Mesothelial cell of epicardium (in vitro differentiated cells): ENCODE measurements around the gene CBLB. TPM values are rescaled to one million over a fixed set of nuclear protein-coding genes. Genes with fewer than 3 reads are reported as not detected.
A peak's percentile ranks its signal among the peaks of the same experiment; 100 is the strongest.

ENCODE experiments used
- DNase-seq, 2 experiments: peaks; one replicate each; pipeline ENCODE4 v3.0.0; 2021; ENCODE audit warnings: low spot score in 2 of 2; ENCODE audit not compliant: unreplicated experiment in 2 of 2
- H3K27ac Mint-ChIP-seq: 2 replicates; pipeline ENCODE4 v1.8.0; 2021; ENCODE audit warnings: mixed read lengths
- H3K27me3 Mint-ChIP-seq: 2 replicates; pipeline ENCODE4 v1.8.0; 2021; ENCODE audit warnings: low read depth, mixed read lengths
- H3K36me3 Mint-ChIP-seq: 2 replicates; pipeline ENCODE4 v1.8.0; 2021; ENCODE audit warnings: mixed read lengths
- H3K4me1 Mint-ChIP-seq: 2 replicates; pipeline ENCODE4 v1.8.0; 2021; ENCODE audit warnings: mixed read lengths
- H3K4me3 Mint-ChIP-seq: 2 replicates; pipeline ENCODE4 v1.8.0; 2021; ENCODE audit warnings: mild to moderate bottlenecking, moderate library complexity, mixed read lengths
- H3K9me3 Mint-ChIP-seq: 2 replicates; pipeline ENCODE4 v1.8.0; 2021; ENCODE audit warnings: mixed read lengths
- total RNA-seq: library from RNA; stranded (reverse); gene quantifications from 3 replicates; pipeline ENCODE4 v1.2.1, GENCODE V29; 2021
- TF ChIP-seq, protein P1 (sequence below): fragments of 200-600 bp; sonication (generic); IDR thresholded peaks from one replicate; pipeline ENCODE4 v1.5.0; 2021; ENCODE audit warnings: antibody characterized with exemption; ENCODE audit not compliant: unreplicated experiment

Gene CBLB
- total RNA-seq, 1 donor from 2014 or later = 116 TPM

DNA sequence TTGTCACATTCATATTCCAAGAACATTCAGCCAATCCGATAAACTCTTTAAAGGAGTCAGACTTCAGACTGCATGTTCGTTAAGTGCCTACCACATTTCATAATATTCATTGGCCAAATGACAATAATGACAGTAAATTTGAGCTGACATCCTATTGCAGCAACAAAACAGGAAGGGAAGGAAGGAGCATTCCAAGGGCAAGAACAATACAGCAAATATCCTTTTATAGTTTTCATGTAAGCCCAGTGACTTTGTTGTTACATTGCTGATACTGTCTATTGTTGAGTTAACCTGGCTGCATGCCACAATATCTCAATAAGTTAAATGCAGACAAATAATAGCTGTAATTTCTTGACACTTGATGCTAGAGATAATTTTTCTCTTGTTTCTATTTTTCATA, 16.4 kb upstream of the CBLB start:
- Mint-ChIP-seq H3K9me3 (no peaks in the 10 kb centered on the region), H3K27me3 (no peaks in the 10 kb centered on the region), H3K4me1 (peaks cover 6% of the 10 kb centered on the region), H3K36me3 (no peaks in the 10 kb centered on the region), H3K27ac (no peak overlapping the region), H3K4me3 (no peak overlapping the region)
- DNase-seq = no peak
- TF ChIP-seq, protein P1, sequence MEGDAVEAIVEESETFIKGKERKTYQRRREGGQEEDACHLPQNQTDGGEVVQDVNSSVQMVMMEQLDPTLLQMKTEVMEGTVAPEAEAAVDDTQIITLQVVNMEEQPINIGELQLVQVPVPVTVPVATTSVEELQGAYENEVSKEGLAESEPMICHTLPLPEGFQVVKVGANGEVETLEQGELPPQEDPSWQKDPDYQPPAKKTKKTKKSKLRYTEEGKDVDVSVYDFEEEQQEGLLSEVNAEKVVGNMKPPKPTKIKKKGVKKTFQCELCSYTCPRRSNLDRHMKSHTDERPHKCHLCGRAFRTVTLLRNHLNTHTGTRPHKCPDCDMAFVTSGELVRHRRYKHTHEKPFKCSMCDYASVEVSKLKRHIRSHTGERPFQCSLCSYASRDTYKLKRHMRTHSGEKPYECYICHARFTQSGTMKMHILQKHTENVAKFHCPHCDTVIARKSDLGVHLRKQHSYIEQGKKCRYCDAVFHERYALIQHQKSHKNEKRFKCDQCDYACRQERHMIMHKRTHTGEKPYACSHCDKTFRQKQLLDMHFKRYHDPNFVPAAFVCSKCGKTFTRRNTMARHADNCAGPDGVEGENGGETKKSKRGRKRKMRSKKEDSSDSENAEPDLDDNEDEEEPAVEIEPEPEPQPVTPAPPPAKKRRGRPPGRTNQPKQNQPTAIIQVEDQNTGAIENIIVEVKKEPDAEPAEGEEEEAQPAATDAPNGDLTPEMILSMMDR = no peak

DNA sequence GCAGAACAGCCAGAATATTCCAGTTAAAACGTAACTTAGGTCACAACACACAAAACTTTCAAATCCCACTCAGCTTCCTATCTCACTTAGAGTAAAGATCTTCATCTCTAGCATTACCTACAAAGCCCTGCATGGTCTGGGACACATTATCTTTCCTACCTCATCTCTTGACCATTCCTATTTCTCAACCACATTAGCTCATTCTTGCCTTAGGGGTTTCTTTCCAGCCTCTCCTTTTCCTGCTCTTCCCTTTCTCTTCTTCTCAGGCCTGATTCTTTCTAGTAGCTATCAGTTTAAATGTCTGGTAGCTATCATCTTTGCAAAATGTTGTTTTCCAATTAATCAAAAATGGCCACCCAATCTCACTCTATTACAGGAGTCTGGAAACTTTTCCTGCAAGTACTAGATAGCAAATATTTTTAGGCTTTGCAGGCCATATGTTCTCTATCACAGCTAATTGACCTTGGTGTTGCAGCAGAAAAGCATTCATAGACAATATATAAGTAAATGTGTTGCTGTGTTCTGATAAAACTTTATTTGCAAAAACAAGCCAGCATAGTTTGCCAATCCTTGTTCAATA, 15.1 kb upstream of the CBLB start:
- Mint-ChIP-seq H3K27me3 (no peaks in the 10 kb centered on the region), H3K27ac (peak overlapping the region; percentile 15), H3K9me3 (no peaks in the 10 kb centered on the region), H3K36me3 (no peaks in the 10 kb centered on the region), H3K4me1 (peaks cover 6% of the 10 kb centered on the region), H3K4me3 (no peak overlapping the region)
- DNase-seq = no peak
- TF ChIP-seq, protein P1 = no peak

DNA sequence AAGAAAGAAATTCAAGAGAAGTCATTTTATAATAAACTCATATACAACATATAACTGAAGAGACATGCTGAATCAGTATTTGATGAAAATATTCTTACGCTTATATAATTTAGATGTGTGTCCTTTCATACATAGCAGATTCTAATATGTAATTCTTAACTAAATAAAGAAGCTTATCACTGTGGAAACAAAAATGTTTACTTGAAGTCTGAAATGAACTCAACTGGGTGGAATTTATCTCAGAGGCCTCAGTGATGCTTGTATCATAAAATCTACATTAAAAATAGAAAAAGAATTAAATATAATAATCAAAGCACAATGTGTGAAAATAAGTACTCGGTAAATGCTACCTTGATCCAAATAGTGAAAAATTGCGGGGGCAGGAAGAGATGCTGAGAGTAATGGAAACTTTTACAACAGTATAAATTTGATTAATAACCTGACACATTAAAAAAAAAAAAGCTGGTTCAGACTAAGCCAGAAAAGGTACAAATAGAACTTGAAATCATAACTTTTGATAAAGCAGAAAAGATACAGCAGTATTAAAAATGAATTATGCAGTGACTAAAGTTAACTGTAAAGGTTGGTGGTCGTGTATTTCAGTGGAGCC, 12.0 kb upstream of the CBLB start:
- no peak overlapping the region for H3K4me3 Mint-ChIP-seq
- DNase-seq = no peak
- TF ChIP-seq, protein P1 = no peak
- H3K4me1 Mint-ChIP-seq = peaks cover 20% of the 10 kb centered on the region
- H3K27ac Mint-ChIP-seq = no peak overlapping the region
- no peaks in the 10 kb centered on the region for H3K27me3 Mint-ChIP-seq
- no peaks in the 10 kb centered on the region for H3K36me3 Mint-ChIP-seq
- no peaks in the 10 kb centered on the region for H3K9me3 Mint-ChIP-seq

DNA sequence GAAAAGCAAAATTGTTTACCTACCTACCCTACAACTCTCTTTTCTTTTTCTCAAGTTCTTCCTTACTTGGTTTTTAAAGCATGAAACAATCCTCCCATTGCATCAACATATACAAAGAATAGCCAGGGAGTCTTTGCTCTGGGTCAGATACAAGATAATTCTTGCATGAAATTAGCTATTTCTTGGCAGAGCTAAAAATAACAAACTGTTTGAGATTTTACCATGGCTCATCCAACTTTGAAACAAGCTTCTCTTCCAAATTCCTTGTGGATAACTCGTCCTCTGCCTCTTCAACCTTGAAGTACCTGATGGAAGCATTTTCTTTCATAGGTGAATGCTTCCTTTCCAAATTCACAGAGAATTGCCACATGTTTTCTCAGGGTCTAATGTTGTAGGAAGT, 9.2 kb upstream of the CBLB start:
- H3K9me3 Mint-ChIP-seq = no peaks in the 10 kb centered on the region
- TF ChIP-seq, protein P1 = no peak
- H3K36me3 Mint-ChIP-seq = no peaks in the 10 kb centered on the region
- H3K27me3 Mint-ChIP-seq = no peaks in the 10 kb centered on the region
- H3K4me3 Mint-ChIP-seq = no peak overlapping the region
- DNase-seq = no peak
- H3K4me1 Mint-ChIP-seq = peaks cover 14% of the 10 kb centered on the region
- H3K27ac Mint-ChIP-seq = no peak overlapping the region

DNA sequence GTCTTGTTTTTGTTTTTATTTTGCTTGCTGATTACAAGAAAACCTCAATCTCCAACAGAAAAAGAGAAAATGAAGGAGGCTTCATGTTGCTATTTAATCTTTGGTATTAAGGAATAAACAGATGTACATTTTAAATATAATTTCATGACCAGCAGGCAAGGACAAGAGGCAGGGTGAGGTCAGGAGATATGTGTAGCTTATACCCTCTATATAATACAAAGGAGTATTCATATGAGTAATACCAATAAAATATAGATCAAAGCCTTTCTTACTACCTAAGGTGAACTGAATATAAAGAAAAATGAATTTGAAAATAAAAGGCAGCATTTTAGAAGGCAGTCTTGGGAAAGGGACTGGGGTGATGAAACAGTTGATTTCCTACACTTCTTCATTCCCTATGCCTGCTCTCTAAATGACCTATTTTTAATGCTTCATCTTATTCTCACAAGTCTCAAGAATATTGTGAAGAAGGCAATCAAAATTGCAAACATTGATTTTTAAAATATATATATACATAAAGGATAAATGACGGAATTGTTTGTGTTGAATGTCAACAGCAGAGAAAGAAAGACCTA, 8.6 kb upstream of the CBLB start:
- H3K9me3 Mint-ChIP-seq = no peaks in the 10 kb centered on the region
- no peak overlapping the region for H3K4me3 Mint-ChIP-seq
- DNase-seq = no peak
- TF ChIP-seq, protein P1 = no peak
- peaks cover 14% of the 10 kb centered on the region for H3K4me1 Mint-ChIP-seq
- H3K27me3 Mint-ChIP-seq = no peaks in the 10 kb centered on the region
- H3K36me3 Mint-ChIP-seq = no peaks in the 10 kb centered on the region
- no peak overlapping the region for H3K27ac Mint-ChIP-seq
